Stimulated activated CD4-positive, alpha-beta T cell treated with anti-CD3 and anti-CD28 coated beads, Interleukin-4, amount 100 ng/mL, for 4 hours (primary cell): ENCODE measurements around the gene RTEL1.
"Not testable (repeated sequence)": the region's sequence is repeated elsewhere in the genome, so short reads cannot be mapped to it uniquely, and the experiment has no call there.

ENCODE experiments used
- DNase-seq, 2 experiments: peaks; one replicate each; pipeline ENCODE4 v3.0.0-alpha.2; 2020

Gene RTEL1

GRCh38 chr20:63657937-63658748 lies at the start of gene RTEL1:
Gene RTEL1 (plus strand): TSS chr20:63658312. CDS start chr20:63659403, 1,091 bp downstream.
- DNase-seq: peak; percentile 82 to 85

GRCh38 chr20:63610581-63611435 lies 47.3 kb upstream of the RTEL1 start:
- no peak for DNase-seq

GRCh38 chr20:63611646-63612045 lies 46.5 kb upstream of the RTEL1 start:
- DNase-seq: no peak

- DNase-seq: no peak
These were observed 45.7 kb upstream of the RTEL1 start for GRCh38 chr20:63612276-63612931.

GRCh38 chr20:63613863-63614594 lies 44.1 kb upstream of the RTEL1 start:
- DNase-seq: not testable (repeated sequence)

GRCh38 chr20:63617092-63617875 lies 40.8 kb upstream of the RTEL1 start:
- DNase-seq: no peak

GRCh38 chr20:63617876-63618265 lies 40.2 kb upstream of the RTEL1 start:
- no peak for DNase-seq

GRCh38 chr20:63618291-63618980 lies 39.7 kb upstream of the RTEL1 start:
- DNase-seq: no peak

GRCh38 chr20:63619086-63619485 lies 39.0 kb upstream of the RTEL1 start:
- DNase-seq: no peak

- DNase-seq: no peak
These were observed 38.6 kb upstream of the RTEL1 start for GRCh38 chr20:63619505-63619904.

- DNase-seq: no peak
These were observed 37.1 kb upstream of the RTEL1 start for GRCh38 chr20:63620991-63621390.

- no peak for DNase-seq
These were observed 36.0 kb upstream of the RTEL1 start for GRCh38 chr20:63622096-63622495.

GRCh38 chr20:63622732-63623131 lies 35.4 kb upstream of the RTEL1 start:
- DNase-seq: no peak

- DNase-seq: no peak
These were observed 33.6 kb upstream of the RTEL1 start for GRCh38 chr20:63624486-63624885.

GRCh38 chr20:63625771-63626423 lies 32.2 kb upstream of the RTEL1 start:
- DNase-seq: peak in 1 of 2 experiments; percentile 28

GRCh38 chr20:63626424-63627128 lies 31.5 kb upstream of the RTEL1 start, which contains the start of gene GMEB2:
Gene GMEB2 (minus strand): TSS chr20:63627101. CDS start chr20:63619397, 7,704 bp downstream.
- DNase-seq: peak; percentile 72 to 79

GRCh38 chr20:63627129-63627750 lies 30.9 kb upstream of the RTEL1 start:
- DNase-seq: peak; percentile 91

GRCh38 chr20:63627751-63628245 lies 30.3 kb upstream of the RTEL1 start:
- no peak for DNase-seq
